GM21367 (cell line): ENCODE results near the gene CDK2AP2.
"Not testable (repeated sequence)": the region's sequence is repeated elsewhere in the genome, so short reads cannot be mapped to it uniquely, and the experiment has no call there.

ENCODE experiments used
- ATAC-seq: cut with Tn5 transposase; IDR thresholded peaks from one replicate; pipeline ENCODE4 v1.9.1; 2021; ENCODE audit not compliant: unreplicated experiment

CDK2AP2 gene

GRCh38 chr11:67524480-67524808 lies 16.5 kb upstream of the CDK2AP2 start:
- no peak for ATAC-seq

GRCh38 chr11:67523556-67524479 lies 15.9 kb upstream of the CDK2AP2 start:
- no peak for ATAC-seq

DNA sequence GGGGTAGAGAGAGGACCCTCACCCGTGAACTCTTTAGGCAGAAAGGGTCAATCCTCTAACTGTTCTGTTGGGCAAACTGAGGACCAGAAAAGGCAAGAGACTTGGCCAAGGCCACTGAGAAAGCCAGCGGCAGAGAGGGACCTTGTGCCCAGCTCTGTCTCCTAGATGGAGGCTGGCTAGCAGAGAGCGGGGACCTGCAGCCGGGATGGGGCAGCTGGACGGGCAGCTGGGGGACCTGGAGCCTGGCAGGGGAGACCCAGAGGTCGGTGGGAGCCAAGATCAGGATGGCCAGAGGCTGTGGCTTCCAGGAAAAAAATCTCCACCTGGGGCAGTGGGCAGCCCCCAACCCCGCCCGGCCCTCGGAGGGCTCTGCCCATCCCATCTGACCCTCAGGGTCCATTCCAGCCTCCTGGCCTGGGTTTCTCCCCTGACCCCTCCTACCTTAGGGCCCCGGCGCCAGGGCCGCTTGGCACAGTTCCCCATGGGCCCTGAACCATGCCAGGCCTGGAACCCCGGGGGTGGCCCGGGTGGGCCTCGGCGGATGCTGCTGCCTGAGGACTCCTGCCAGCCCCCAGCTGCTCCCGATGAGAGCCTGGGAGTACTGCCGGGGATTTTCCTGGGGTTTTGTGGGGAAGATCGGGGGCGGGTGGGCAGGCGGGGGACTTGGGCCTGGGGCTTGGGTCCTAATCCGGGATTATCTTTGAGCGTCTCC lies 15.0 kb upstream of the CDK2AP2 start, which contains the start of gene CABP2:
Gene CABP2, minus strand, starts transcription at position 603 of the 712 bp plus-strand sequence. Its CDS starts 120 bp downstream, at position 483.
- no peak for ATAC-seq

DNA sequence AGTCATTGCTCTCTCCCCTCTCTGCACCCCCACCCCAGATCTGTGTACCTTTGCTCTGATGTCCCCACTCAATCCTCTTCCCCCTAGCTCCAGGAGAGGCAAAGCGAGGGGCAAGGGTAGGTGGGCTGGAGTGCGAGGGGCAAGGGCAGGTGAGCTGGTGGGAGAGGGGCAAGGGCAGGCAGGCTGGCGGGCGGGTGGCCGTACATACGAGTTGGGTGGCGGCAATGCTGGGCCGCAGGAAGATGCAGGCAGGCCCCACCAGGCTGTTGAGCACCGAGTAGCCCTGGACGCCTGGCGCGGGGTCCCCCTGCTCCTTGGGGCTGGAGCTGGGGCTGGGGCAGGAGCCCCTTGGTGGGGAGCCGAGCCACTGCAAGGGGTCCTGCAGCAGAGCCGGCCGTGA lies 14.4 kb upstream of the CDK2AP2 start:
- ATAC-seq, result no peak

DNA sequence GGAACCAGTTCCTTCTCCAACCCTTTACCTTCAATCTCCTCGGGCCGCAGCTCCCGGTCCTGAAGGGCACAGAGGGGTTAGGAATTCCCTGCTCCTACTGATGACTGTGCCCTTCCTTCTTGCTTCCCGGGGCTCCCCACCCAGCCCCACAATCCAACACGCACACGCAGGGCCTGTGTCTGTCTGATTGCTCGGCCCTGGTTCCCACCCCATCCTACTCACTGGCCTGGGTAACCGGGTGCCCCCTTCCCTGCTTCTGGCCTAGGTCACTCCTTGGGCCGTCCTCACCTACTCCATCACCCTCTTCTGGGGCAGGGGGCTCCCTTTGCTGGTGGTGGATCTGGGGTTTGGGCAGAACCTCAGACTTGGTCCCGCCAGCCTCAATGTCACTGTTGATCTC lies 14.0 kb upstream of the CDK2AP2 start:
- no peak for ATAC-seq

DNA sequence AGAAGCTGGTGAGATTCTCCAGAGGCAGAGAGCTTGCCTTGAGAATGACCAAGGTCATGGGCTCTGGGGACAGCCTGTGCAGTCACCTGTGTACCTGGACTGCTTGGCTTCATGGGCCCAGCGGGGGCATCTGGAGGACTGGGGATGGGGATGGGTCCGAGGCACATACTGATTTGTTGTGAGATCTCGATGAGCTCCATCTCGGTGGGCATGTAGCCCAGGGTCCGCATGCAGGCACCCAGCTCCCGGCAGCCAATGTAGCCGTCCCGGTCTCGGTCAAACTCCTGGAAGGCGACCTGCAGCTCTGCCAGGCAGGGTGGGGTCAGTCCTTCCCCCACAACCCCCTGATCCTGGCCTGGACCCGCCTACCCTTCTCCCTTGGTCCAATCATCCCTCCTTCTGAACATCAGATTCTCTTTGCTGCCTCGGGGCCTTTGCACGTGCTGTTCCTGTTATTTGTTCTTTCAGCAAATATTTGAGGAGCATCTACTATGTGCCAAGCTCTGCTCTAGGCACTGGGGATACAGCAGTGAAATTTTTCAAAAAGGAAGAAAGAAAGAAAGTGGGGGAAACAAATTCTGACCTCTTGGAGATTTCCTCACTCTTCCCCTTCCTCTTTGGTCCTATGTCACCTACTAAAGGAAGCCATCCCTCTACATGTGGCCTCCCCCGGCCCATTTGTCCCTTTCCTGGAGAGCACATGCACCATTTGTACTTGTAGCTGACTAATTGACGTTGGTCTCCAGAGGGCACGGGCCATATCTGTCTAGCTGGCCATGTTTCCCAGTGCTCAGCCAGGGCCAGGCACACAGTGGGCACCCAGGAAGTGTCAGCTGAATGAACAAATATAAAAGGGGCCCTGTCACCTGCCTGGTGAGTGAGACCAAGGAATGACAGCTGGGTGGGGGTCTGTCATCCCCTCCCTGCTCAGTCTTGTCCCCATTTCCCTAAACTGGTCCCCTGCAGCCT lies 13.2 kb upstream of the CDK2AP2 start:
- no peak for ATAC-seq

DNA sequence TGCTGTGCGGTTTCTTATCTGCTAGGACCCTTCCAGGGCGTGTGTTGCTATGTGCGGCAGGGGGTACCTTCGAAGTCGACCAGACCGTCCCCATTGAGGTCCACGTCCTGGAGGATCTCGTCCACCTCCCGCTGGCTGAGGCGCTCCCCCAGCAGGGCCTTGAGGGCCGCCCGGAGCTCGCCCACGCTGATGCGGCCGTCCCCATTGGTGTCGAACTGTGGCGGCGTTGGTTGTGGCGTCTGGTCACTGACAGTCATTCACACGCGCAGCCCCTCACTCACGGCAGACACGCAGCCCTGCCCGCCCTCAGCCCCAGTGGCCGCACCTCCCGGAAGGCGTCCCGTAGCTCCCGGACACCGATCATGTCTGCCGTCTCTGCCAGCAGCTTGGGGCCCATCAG lies 11.8 kb upstream of the CDK2AP2 start:
- ATAC-seq, result no peak

DNA sequence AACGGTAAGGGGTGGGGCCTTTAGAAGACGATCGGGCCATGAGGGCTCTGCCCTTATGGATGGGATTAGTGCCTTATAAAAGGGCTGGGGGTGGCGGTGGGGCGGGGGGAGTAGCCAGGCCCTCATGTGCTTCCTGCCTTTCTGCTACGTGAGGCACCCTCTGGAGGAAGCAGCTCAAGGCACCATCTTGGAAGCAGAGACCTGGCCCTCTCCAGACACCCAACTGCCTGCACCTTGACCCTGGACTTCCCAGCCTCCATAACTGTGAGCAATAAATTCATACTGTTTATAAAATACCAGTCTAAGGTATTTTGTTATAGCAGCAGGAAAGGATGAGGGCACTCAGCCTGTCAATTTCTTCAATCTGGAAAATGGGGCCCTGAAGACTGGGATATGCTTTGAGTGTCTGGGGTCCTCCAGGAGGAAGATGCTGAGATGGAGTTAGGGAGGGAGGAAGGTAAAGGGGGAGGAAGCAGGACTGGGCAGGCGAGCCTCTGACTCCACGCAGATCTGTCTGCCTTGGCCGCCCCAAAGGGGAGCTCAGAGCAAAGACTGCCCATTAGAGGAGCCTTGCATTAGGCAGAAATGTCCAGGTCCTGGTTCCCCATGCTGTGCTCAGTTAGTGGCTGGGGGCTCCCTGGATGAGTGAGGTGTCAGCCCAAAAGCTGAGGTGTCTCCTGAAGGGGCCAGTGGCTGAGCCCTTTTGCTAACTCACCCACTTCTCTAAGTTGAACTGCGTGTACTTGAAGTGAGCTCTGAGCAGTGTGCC lies 10.0 kb upstream of the CDK2AP2 start:
- no peak for ATAC-seq

GRCh38 chr11:67516806-67517205 lies 8.8 kb upstream of the CDK2AP2 start:
- no peak for ATAC-seq

DNA sequence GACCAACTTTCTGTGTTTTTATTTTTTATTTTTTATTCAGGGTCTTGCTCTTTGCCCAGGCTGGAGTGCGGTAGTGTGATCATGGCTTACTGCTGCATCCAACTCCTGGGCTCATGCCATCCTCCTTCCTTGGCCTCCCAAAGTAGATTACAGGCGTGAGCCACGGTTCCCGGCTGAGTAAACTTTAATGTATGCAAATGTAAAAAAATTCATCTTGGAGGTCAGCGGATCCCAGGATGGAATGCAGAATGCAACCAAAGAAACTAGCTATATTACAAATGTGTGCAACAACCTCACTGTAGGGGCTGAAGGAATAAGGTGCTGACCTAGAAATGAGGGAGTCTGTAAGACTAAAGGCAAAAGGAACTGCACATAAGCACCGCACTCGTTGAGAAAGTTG lies 6.2 kb upstream of the CDK2AP2 start:
- no peak for ATAC-seq

DNA sequence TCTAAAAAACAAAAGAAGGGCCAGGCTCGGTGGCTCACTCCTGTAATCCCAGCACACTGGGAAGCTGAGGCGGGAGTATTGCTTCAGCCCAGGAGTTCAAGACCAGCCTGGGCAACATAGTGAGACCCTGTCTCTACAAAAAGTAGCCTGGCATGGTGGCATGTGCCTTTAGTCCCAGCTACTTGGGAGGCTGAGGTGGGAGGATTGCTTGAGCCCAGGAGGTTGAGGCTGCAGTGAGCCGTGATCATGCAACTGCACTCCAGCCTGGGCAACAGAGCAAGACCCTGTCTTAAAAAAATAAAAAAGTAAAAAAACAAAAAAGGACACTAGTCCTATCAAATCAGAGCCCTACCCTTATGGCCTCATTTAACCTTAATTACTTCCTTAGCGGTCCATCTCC lies 3.6 kb upstream of the CDK2AP2 start:
- ATAC-seq, result not testable (repeated sequence)

DNA sequence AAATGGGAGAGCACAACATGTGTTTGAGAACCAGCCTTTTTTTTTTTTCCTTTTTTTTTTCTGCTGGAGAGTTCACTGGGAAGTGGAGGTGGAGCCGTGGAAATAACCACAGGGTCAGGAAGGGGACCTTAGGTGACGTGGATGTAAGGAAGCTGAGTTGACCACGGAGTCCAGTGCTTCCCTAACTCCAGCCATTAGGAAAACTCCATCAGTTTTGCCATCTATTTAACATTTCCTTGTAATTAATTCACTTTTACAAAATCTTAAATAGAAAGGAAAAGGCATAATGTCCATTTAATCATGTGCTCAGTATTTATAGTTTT lies 2.0 kb upstream of the CDK2AP2 start:
- ATAC-seq, result no peak

DNA sequence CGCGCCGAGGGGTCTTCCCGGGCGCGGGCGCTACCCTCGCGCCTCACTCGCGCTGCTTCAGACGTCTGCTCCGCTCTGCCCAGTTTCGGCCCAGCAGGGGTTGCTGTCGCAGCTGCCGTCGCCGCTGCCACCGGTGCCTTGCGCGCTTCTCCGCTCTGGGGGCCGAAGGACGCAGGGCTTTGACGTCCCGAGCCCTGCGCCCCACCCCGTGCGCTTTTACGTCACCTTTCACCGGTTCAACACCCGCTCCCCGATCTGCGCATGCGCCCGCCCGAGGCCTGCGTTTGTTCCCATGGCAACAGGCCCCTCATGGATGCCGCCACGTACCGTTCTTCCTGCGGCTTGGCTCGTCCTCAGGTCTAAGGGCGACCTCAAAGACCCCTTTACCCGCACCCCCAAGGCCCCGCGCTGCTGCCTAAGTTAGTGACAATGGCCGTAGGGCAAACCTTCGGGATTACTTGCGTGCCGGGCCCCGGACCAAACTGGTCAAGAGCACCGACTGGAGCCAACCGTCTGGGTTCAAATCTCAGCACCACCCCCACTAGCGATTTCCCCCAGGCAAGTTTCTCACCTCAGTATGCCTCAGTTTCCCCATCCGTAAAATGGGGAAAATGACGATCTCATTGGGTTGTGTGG lies 642 bp upstream of the CDK2AP2 start:
- ATAC-seq, result peak; percentile 24

GRCh38 chr11:67507242-67507863 lies 609 bp downstream of the CDK2AP2 start:
- no peak for ATAC-seq

DNA sequence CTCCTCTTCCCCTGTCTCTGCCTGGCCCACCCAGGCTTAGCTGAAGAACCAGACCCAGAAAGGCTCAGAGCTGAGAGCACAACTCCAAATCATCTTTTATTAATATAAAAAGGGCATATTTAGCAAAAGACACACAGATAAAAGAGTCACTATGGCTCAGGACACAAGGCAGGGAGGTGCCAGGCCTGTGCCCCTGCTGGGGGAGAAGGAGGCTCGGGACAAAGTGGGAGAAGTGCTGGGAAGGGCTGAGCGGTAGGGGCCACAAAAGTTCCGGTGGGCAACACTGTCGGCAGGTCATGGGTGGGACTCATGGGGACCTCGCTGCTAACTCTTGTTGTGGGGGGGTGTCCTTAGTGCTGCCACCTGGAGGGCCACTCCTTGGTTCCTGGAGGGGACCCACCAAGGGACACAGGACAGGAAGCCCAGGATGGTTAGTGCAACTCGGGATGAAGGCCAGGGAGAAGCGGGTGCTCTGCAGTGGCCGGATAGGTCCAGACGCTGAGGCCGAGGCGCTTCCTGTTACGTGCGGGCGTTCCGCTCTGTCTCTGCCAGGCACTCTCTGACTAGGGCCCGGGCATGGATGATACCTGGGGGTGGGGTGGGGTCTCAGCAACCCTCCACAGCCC lies 1.4 kb downstream of the CDK2AP2 start:
- ATAC-seq, result no peak

DNA sequence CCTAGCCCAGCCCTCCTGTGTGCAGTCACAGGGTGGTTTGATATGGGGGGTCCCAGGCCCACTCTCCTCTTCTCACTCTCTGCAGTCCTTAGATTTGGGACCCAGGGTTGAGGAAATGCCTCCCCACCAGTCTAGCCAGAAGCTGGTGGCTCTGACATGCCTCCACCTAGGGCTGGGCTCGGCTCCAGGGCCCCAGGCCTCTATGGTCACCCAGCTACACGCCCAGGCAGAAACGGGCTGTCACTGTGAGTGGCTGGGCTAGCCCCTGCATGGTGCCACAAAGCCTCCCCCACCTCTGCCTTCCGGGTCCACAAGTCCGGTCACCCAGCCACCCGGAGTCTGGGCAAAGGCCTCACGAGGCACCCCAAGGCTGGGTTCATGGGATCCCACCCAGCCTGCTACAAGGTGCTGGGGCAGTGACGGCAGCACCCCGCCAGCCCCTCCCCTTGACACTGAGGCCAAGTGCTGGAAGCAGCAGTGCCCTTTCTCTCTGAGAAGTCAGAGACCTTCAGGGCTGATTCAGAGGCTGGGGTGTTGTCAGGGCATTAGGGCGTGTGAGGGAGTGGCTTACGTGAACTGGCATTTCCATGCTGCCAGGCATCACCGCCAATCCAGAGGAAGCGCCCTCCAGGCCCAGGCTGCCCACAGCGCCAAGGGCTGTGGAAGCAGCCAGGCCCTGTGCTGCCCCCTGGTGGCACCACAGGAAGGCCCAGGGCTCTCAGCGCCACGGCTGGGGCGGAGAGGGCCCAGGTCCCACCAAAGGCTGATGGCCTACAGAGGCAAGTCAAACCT lies 2.2 kb downstream of the CDK2AP2 start:
- ATAC-seq, result no peak

GRCh38 chr11:67504950-67505581 lies 2.9 kb downstream of the CDK2AP2 start, which contains the start of gene PITPNM1:
TSS of gene PITPNM1 (minus strand) at chr11:67505363. CDS start at chr11:67504180, 1,183 bp downstream.
- ATAC-seq, result no peak
